Activated naive CD8-positive, alpha-beta T cell treated with anti-CD3 and anti-CD28 coated beads, Interleukin-2, amount 10 ng/mL, durations not matched to agents 7 days and 5 days (primary cell): ENCODE measurements around the gene TNS3. TPM values are rescaled to one million over a fixed set of nuclear protein-coding genes. Genes with fewer than 3 reads are reported as not detected.

Experiments
- ATAC-seq: fragments of 150-1000 bp; cut with Tn5 transposase; one replicate; pipeline ENCODE4 v1.10.0; 2021; ENCODE audit warnings: low read depth, moderate library complexity
- POLR2A ChIA-PET: fragments of 350-600 bp; sonication (Branson Sonifier 250); formaldehyde crosslinking; loops from one replicate; lab custom pipeline; 2021; ENCODE audit warnings: antibody characterized with exemption; lab: Charles Lee
- DNase-seq: peaks from one replicate; pipeline ENCODE4 v3.0.0; 2021
- H3K27ac Mint-ChIP-seq: one replicate; pipeline ENCODE4 v1.8.0; 2022; ENCODE audit warnings: mild to moderate bottlenecking, mixed read lengths
- H3K27me3 Mint-ChIP-seq: one replicate; pipeline ENCODE4 v1.8.0; 2022; ENCODE audit warnings: mild to moderate bottlenecking, moderate library complexity, mixed read lengths
- H3K36me3 Mint-ChIP-seq: one replicate; pipeline ENCODE4 v1.8.0; 2021; ENCODE audit warnings: mild to moderate bottlenecking, mixed read lengths
- H3K4me1 Mint-ChIP-seq: one replicate; pipeline ENCODE4 v1.8.0; 2021; ENCODE audit warnings: mixed read lengths
- H3K4me3 Mint-ChIP-seq: one replicate; pipeline ENCODE4 v1.8.0; 2022; ENCODE audit warnings: mild to moderate bottlenecking, moderate library complexity, mixed read lengths
- H3K9me3 Mint-ChIP-seq: one replicate; pipeline ENCODE4 v1.8.0; 2021; ENCODE audit warnings: mixed read lengths
- total RNA-seq, 2 experiments: library from RNA; stranded (reverse); gene quantifications; one replicate each; pipeline ENCODE4 v1.2.3, GENCODE V29; 2021

The TNS3 gene
- total RNA-seq, 2 experiments from 2014 or later = 1.1 to 2.0 TPM

DNA sequence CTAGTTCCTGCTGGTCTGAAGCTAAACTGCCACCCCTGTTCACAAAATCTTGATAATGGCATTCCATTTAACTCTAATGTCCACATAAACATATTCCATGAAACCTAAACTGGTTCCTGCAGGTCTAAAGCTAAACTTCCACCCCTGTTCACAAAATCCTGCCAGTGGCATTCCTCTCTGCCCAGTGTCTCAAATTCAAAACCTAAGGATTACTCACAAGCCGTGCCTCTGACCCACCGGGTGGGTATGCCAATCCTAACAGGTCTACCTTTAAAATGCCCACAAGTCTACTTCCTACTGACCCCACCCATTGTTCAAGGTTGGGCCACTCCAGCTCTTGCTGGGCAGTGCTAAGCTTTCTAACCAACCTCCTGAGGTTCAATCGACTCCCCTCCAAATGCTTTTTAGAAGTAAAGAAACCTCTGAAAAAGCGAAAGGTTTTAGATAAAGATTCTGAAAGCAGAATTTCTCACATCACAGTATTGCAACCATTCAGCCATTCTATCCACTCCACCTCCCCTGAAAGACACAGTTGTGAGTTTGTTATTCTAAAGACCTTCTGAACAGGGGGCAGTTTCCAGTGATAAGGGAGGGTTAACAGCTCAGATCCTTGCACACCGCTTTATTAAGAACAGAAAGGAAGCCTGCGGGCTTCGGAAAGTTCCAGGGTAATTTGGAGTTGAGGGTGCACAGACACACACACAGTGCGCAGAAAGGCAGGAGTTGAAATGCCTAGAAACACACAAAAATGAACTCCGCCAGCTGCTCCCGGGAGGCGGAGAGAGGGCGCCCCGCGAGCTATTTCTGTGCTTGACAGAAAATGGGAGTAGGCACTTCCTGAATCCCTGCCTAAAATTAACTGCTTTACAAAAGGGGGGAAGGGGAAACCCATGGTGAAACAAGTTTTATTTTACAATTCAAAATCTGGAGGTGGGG, 87.7 kb downstream of the TNS3 start:
- H3K27ac Mint-ChIP-seq = no peak overlapping the region
- no peak overlapping the region for H3K4me3 Mint-ChIP-seq
- H3K27me3 Mint-ChIP-seq = peaks cover 10% of the 10 kb centered on the region
- no peaks in the 10 kb centered on the region for H3K9me3 Mint-ChIP-seq
- DNase-seq (no peak), ATAC-seq (no peak)
- POLR2A ChIA-PET = no interaction called here
- no peaks in the 10 kb centered on the region for H3K36me3 Mint-ChIP-seq
- H3K4me1 Mint-ChIP-seq = no peaks in the 10 kb centered on the region

GRCh38 chr7:47492716-47493325, 89.1 kb downstream of the TNS3 start:
- no peaks in the 10 kb centered on the region for H3K9me3 Mint-ChIP-seq
- no peak for DNase-seq
- no peaks in the 10 kb centered on the region for H3K36me3 Mint-ChIP-seq
- no peak for ATAC-seq
- H3K4me1 Mint-ChIP-seq = no peaks in the 10 kb centered on the region
- peaks cover 9% of the 10 kb centered on the region for H3K27me3 Mint-ChIP-seq
- H3K27ac Mint-ChIP-seq = no peak overlapping the region
- H3K4me3 Mint-ChIP-seq = no peak overlapping the region
- POLR2A ChIA-PET = no interaction called here

- POLR2A ChIA-PET = no interaction called here
- H3K4me1 Mint-ChIP-seq = no peaks in the 10 kb centered on the region
These were observed 91.2 kb downstream of the TNS3 start for GRCh38 chr7:47490501-47491265.

DNA sequence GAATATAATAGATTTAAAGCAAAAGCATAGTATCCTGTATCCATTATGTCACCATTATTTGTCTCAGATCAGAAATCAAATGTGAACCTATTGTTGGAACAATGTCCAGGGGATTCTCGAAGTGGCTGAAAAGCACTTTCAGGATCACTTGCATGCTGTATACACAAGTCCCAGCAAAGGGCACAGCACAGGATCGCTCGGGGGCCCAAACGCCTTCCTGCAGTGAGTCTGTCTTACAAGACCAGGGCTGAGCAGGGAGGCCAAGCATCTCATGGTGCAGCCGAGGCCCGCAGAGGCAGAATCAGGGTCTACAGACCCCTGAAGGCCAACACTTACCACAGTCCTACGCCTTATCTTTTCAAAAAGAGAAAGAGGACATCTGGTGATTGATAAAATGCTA, 92.3 kb downstream of the TNS3 start:
- no peak for DNase-seq
- H3K4me3 Mint-ChIP-seq = no peak overlapping the region
- POLR2A ChIA-PET = no interaction called here
- H3K9me3 Mint-ChIP-seq = no peaks in the 10 kb centered on the region
- no peaks in the 10 kb centered on the region for H3K4me1 Mint-ChIP-seq
- no peak for ATAC-seq
- H3K27me3 Mint-ChIP-seq = peaks cover 10% of the 10 kb centered on the region
- H3K36me3 Mint-ChIP-seq = no peaks in the 10 kb centered on the region
- H3K27ac Mint-ChIP-seq = no peak overlapping the region

More at GRCh38 chr7:47490501-47491265, 91.2 kb downstream of the TNS3 start:
- no peaks in the 10 kb centered on the region for H3K36me3 Mint-ChIP-seq
- H3K27me3 Mint-ChIP-seq = peaks cover 10% of the 10 kb centered on the region
- DNase-seq (no peak), ATAC-seq (no peak)
- no peaks in the 10 kb centered on the region for H3K9me3 Mint-ChIP-seq
- no peak overlapping the region for H3K4me3 Mint-ChIP-seq
- no peak overlapping the region for H3K27ac Mint-ChIP-seq

GRCh38 chr7:47488969-47489342, 93.0 kb downstream of the TNS3 start:
- Mint-ChIP-seq H3K4me1 (no peaks in the 10 kb centered on the region), H3K27me3 (peaks cover 3% of the 10 kb centered on the region), H3K9me3 (no peaks in the 10 kb centered on the region), H3K36me3 (no peaks in the 10 kb centered on the region), H3K27ac (no peak overlapping the region), H3K4me3 (no peak overlapping the region)
- POLR2A ChIA-PET = no interaction called here
- ATAC-seq (no peak), DNase-seq (no peak)

GRCh38 chr7:47488201-47488968, 93.5 kb downstream of the TNS3 start:
- POLR2A ChIA-PET = no interaction called here
- Mint-ChIP-seq H3K27me3 (peaks cover 2% of the 10 kb centered on the region), H3K4me3 (no peak overlapping the region), H3K36me3 (no peaks in the 10 kb centered on the region), H3K27ac (no peak overlapping the region), H3K9me3 (no peaks in the 10 kb centered on the region), H3K4me1 (no peaks in the 10 kb centered on the region)
- DNase-seq (no peak), ATAC-seq (no peak)

- ATAC-seq (no peak), DNase-seq (no peak)
- no peaks in the 10 kb centered on the region for H3K9me3 Mint-ChIP-seq
- no peaks in the 10 kb centered on the region for H3K36me3 Mint-ChIP-seq
- no peak overlapping the region for H3K4me3 Mint-ChIP-seq
- H3K4me1 Mint-ChIP-seq = no peaks in the 10 kb centered on the region
- peaks cover 2% of the 10 kb centered on the region for H3K27me3 Mint-ChIP-seq
- POLR2A ChIA-PET = no interaction called here
- no peak overlapping the region for H3K27ac Mint-ChIP-seq
These were observed 96.1 kb downstream of the TNS3 start for GRCh38 chr7:47485640-47486435.

DNA sequence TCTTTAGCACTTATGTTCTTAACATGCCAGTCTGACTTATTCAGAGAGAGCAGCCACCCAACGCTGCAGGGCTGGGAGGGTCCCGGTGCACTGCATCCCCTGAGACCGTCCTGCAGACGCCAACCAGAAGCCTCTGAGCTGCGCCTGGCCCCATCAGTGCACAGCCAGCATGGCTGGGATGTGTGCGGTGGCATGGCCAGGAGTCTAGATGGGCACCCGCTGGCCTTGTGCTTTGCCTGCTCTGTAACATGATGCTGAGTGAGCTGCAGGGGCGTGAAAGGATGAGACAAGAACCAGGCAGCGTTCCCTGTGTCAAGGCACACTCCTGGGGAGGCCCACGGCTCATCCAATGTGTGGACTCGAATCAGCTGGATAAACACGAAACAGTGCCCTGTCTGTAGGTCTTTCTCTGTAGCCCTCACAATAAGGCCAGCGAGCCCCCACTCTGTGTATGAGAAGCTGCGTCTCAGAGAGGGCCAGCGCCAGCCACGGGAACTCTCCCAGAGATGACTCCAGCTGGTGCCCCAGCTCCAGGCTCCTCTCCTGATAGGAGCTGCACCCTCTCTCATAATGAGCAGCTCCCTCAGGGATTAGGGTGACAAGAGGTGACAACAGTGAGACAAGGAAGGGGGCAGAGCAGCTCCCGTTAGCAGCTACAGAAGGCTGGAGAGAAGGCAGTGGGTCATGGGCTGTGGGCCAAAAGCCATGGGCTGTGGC, 96.8 kb downstream of the TNS3 start:
- ATAC-seq = no peak
- no peak overlapping the region for H3K27ac Mint-ChIP-seq
- no peak overlapping the region for H3K4me3 Mint-ChIP-seq
- H3K27me3 Mint-ChIP-seq = peaks cover 2% of the 10 kb centered on the region
- no peaks in the 10 kb centered on the region for H3K4me1 Mint-ChIP-seq
- no peaks in the 10 kb centered on the region for H3K36me3 Mint-ChIP-seq
- no peaks in the 10 kb centered on the region for H3K9me3 Mint-ChIP-seq
- POLR2A ChIA-PET = no interaction called here
- DNase-seq = no peak

- ATAC-seq (no peak), DNase-seq (no peak)
- Mint-ChIP-seq H3K9me3 (no peaks in the 10 kb centered on the region), H3K4me1 (no peaks in the 10 kb centered on the region), H3K36me3 (no peaks in the 10 kb centered on the region), H3K4me3 (no peak overlapping the region), H3K27me3 (peaks cover 2% of the 10 kb centered on the region), H3K27ac (no peak overlapping the region)
- POLR2A ChIA-PET = no interaction called here
These were observed 97.5 kb downstream of the TNS3 start for GRCh38 chr7:47484457-47484856.

DNA sequence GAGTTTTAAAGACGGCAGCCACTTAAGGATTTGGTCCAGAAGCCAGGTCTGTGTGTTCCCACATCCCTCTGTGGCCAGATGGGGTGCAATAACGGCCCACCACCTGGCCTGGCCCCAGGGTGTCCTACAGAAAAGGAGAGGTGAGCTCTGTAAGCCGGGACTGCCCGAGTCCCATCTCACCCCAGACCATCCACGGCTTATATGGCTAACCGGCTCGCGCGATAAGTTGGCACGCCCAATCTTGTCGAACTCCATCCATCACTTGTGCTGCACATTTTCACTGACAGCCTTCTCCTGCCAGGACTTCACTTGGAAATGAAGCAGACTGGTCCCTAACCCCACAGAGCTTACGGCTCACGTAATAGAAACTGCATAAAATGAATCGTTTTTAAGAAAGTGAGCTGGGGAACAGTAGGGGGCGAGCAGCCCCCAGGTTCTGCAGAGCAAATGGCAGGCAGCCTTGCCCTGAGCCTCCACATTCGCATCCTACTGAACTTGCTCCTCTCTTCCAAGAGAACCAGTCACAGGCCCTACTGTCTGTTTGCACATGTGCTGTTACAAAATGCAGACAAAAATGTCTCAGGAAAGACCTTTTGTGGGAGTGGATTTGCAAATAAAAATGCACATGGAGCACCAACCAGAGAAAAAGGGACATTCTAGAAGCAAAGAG, 98.2 kb downstream of the TNS3 start:
- H3K9me3 Mint-ChIP-seq = no peaks in the 10 kb centered on the region
- H3K27ac Mint-ChIP-seq = no peak overlapping the region
- peaks cover 2% of the 10 kb centered on the region for H3K27me3 Mint-ChIP-seq
- ATAC-seq = no peak
- H3K36me3 Mint-ChIP-seq = no peaks in the 10 kb centered on the region
- H3K4me1 Mint-ChIP-seq = no peaks in the 10 kb centered on the region
- DNase-seq = no peak
- POLR2A ChIA-PET = no interaction called here
- no peak overlapping the region for H3K4me3 Mint-ChIP-seq

DNA sequence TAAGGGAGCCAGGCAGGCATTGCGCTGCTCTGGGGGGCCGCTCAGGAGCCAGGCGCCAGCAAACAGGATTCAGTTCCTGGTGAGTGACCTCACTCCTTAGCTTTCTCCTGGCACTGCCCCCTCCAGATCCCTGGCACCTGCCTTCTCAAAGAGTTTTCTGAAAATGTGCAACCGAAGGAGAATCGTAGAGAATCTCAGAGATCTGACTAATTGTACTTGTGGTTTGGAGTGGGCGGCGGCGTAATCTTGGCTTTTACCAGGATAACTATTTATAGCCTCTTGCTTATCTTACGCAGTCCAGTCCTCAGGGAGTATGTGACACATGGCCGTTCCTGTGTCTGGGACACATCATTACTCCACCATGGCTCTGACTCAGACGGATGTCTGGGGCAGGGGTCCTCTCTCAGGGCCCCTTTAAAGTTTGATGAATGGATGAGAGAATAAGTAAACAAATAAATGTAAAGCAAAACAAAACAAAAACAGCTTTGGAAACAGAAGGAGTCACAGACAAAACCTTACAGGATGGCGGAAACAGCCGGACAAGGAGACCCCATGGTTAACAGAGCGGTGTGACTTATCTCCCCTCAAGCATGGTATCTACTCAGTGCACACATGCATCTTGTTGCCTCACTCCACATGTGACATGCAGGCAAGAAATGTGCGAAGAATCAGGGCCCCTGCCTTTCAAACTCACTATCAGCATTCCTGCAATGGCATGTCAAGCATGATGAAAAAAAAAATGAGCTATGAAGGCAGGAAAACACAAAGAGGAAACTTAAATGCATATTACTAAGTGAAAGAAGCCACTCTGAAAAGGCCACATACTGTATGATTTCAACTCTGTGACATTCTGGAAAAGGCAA, 99.7 kb downstream of the TNS3 start:
- DNase-seq (no peak), ATAC-seq (no peak)
- Mint-ChIP-seq H3K27ac (no peak overlapping the region), H3K4me3 (no peak overlapping the region), H3K4me1 (no peaks in the 10 kb centered on the region), H3K27me3 (peaks cover under 1% of the 10 kb centered on the region), H3K9me3 (no peaks in the 10 kb centered on the region), H3K36me3 (no peaks in the 10 kb centered on the region)
- POLR2A ChIA-PET = no interaction called here
